SK-N-SH (cell line): ENCODE results near the gene ZNF331. TPM values are rescaled to one million over a fixed set of nuclear protein-coding genes. Genes with fewer than 3 reads are reported as not detected.

ENCODE experiments used
- CTCF ChIA-PET: fragments of 300-600, 350-600 bp; formaldehyde crosslinking; extraction: SDS; loops from one replicate; lab custom pipeline; 2021; lab: Yijun Ruan, JAX
- POLR2A ChIA-PET: fragments of 350-600 bp; sonication (Branson Sonifier 250); formaldehyde crosslinking; extraction: SDS; loops from one replicate; lab custom pipeline; 2020; ENCODE audit warnings: antibody characterized with exemption, inconsistent platforms; lab: Yijun Ruan, JAX
- DNase-seq: peaks from one replicate; pipeline ENCODE4 v3.0.0; 2012
- H2AFZ ChIP-seq: fragments of 200-600 bp; sonication (generic); 2 replicates; pipeline ENCODE4 v1.8.1; 2016; ENCODE audit warnings: antibody characterized with exemption, mild to moderate bottlenecking, low read depth
- H3F3A ChIP-seq: fragments of 200-600 bp; sonication (generic); replicated peaks from 2 replicates; pipeline ENCODE3; 2016; ENCODE audit warnings: antibody characterized with exemption, mild to moderate bottlenecking; ENCODE audit not compliant: insufficient read depth
- H3K27ac ChIP-seq, 2 experiments: fragments of 200-500 bp in 1 of 2; fragments of 200-600 bp in 1 of 2; sonication (Bioruptor generic) in 1 of 2; sonication (generic), shearing (Covaris generic) in 1 of 2; 2 replicates each; pipeline versions ENCODE4 v1.5.1 to v1.6.1; 2014 to 2016; ENCODE audit warnings: low read depth in 2 of 2, inconsistent platforms in 1 of 2, low read length in 1 of 2, mild to moderate bottlenecking in 1 of 2, mixed read lengths in 1 of 2
- H3K27me3 ChIP-seq: fragments of 200-600 bp; sonication (generic), shearing (Covaris generic); 2 replicates; pipeline ENCODE4 v1.6.1; 2016; ENCODE audit warnings: mixed run types; ENCODE audit not compliant: insufficient read depth
- H3K36me3 ChIP-seq, 2 experiments: fragments of 200-500 bp in 1 of 2; fragments of 200-600 bp in 1 of 2; sonication (Bioruptor generic) in 1 of 2; sonication (generic) in 1 of 2; replicated peaks in 1 of 2; 2 replicates each; pipeline versions ENCODE3 to v1.5.1; 2014 to 2016; ENCODE audit warnings: low read length in 1 of 2, mild to moderate bottlenecking in 1 of 2; ENCODE audit not compliant: insufficient read depth in 2 of 2, control insufficient read depth in 1 of 2
- H3K4me1 ChIP-seq, 2 experiments: fragments of 200-500 bp in 1 of 2; fragments of 200-600 bp in 1 of 2; sonication (Bioruptor generic) in 1 of 2; sonication (generic), shearing (Covaris generic) in 1 of 2; 2 replicates each; pipeline versions ENCODE4 v1.5.1 to v1.6.1; 2014 to 2016; ENCODE audit warnings: low read depth in 1 of 2, low read length in 1 of 2, mixed run types in 1 of 2; ENCODE audit not compliant: insufficient read depth in 2 of 2, control insufficient read depth in 1 of 2
- H3K4me2 ChIP-seq: fragments of 200-600 bp; sonication (generic), shearing (Covaris generic); 2 replicates; pipeline ENCODE4 v1.6.1; 2017; ENCODE audit warnings: mixed run types
- H3K4me3 ChIP-seq, 2 experiments: fragments of 200-500 bp in 1 of 2; fragments of 200-600 bp in 1 of 2; sonication (Bioruptor generic) in 1 of 2; sonication (generic), shearing (Covaris generic) in 1 of 2; 2 replicates each; pipeline versions ENCODE4 v1.5.1 to v1.8.1; 2014 to 2016; ENCODE audit warnings: low read depth in 2 of 2, inconsistent platforms in 1 of 2, low read length in 1 of 2, mild to moderate bottlenecking in 1 of 2, mixed read lengths in 1 of 2, moderate library complexity in 1 of 2
- H3K79me2 ChIP-seq: fragments of 200-600 bp; sonication (generic); 2 replicates; pipeline ENCODE4 v1.8.1; 2017; ENCODE audit warnings: mild to moderate bottlenecking; ENCODE audit not compliant: insufficient read depth
- H3K9ac ChIP-seq: fragments of 200-600 bp; sonication (generic); 2 replicates; pipeline ENCODE4 v1.6.1; 2017; ENCODE audit warnings: mixed run types
- H3K9me2 ChIP-seq: fragments of 200-600 bp; sonication (generic); 2 replicates; pipeline ENCODE4 v1.6.1; 2017; ENCODE audit warnings: mixed run types
- H3K9me3 ChIP-seq: fragments of 200-600 bp; sonication (generic); 2 replicates; pipeline ENCODE4 v1.6.1; 2017; ENCODE audit warnings: mixed run types, mild to moderate bottlenecking, moderate library complexity
- H4K20me1 ChIP-seq: fragments of 200-600 bp; sonication (generic); 2 replicates; pipeline ENCODE4 v1.6.1; 2017; ENCODE audit warnings: mild to moderate bottlenecking, mixed run types; ENCODE audit not compliant: insufficient read depth
- CHD2 ChIP-seq: fragments of 150-350 bp; IDR thresholded peaks from 2 replicates; pipeline ENCODE4 v1.6.1; 2018; ENCODE audit warnings: low read length; ENCODE audit not compliant: partially characterized antibody
- CTCF ChIP-seq: fragments of 200-600 bp; sonication (generic); IDR thresholded peaks from 2 replicates; pipeline ENCODE4 v1.6.1; 2017; ENCODE audit warnings: antibody characterized with exemption, mild to moderate bottlenecking, moderate library complexity
- ELF1 ChIP-seq: IDR thresholded peaks from 2 replicates; pipeline ENCODE4 v1.4.0; 2012
- EP300 ChIP-seq, 2 experiments: IDR thresholded peaks; 2 replicates each; pipeline versions ENCODE4 v1.4.0 to v1.6.1; 2012; ENCODE audit warnings: borderline replicate concordance in 1 of 2, low read depth in 1 of 2, low read length in 1 of 2
- EZH2phosphoT487 ChIP-seq: fragments of 200-600 bp; sonication (generic); IDR thresholded peaks from 2 replicates; pipeline ENCODE4 v1.6.1; 2017; ENCODE audit warnings: low read depth, mixed run types, mild to moderate bottlenecking, antibody characterized with exemption, moderate library complexity, borderline replicate concordance
- MAX ChIP-seq: IDR thresholded peaks from 2 replicates; pipeline ENCODE4 v1.4.0; 2012; ENCODE audit warnings: low read depth
- MEF2A ChIP-seq: IDR thresholded peaks from 2 replicates; pipeline ENCODE4 v1.4.0; 2012; ENCODE audit warnings: low read depth, borderline replicate concordance
- MXI1 ChIP-seq: IDR thresholded peaks from 2 replicates; pipeline ENCODE4 v1.6.1; 2012; ENCODE audit warnings: mild to moderate bottlenecking, low read depth, low read length, improper control_type of control experiment
- PBX3 ChIP-seq: IDR thresholded peaks from 2 replicates; pipeline ENCODE4; 2012
- RCOR1 ChIP-seq: fragments of 150-350 bp; IDR thresholded peaks from 2 replicates; pipeline ENCODE4 v1.6.1; 2017; ENCODE audit warnings: antibody characterized with exemption, low read length
- REST ChIP-seq: IDR thresholded peaks from 2 replicates; pipeline ENCODE4 v1.6.1; 2012; ENCODE audit warnings: mild to moderate bottlenecking, low read depth, low read length, moderate library complexity
- RXRA ChIP-seq: IDR thresholded peaks from 2 replicates; pipeline ENCODE4 v1.4.0; 2012; ENCODE audit warnings: low read depth, mild to moderate bottlenecking, borderline replicate concordance
- SIN3A ChIP-seq: IDR thresholded peaks from 2 replicates; pipeline ENCODE4 v1.6.1; 2012; ENCODE audit warnings: low read depth, mild to moderate bottlenecking, low read length, moderate library complexity, borderline replicate concordance
- SMC3 ChIP-seq: IDR thresholded peaks from 2 replicates; pipeline ENCODE4 v1.6.1; 2012; ENCODE audit warnings: low read depth, low read length, improper control_type of control experiment
- TAF1 ChIP-seq: IDR thresholded peaks from 2 replicates; pipeline ENCODE4 v1.6.1; 2012; ENCODE audit warnings: low read depth, mild to moderate bottlenecking, low read length, moderate library complexity, borderline replicate concordance
- TCF12 ChIP-seq: IDR thresholded peaks from 2 replicates; pipeline ENCODE4 v1.4.0; 2012
- TEAD4 ChIP-seq: IDR thresholded peaks from 2 replicates; pipeline ENCODE4 v1.4.0; 2012; ENCODE audit warnings: mild to moderate bottlenecking, borderline replicate concordance; ENCODE audit not compliant: insufficient read depth
- USF1 ChIP-seq: IDR thresholded peaks from 2 replicates; pipeline ENCODE4 v1.4.0; 2012; ENCODE audit warnings: low read depth, borderline replicate concordance
- ZBTB33 ChIP-seq: IDR thresholded peaks from 2 replicates; pipeline ENCODE4 v1.4.0; 2012; ENCODE audit warnings: low read depth, borderline replicate concordance
- WGBS: methylation state at CpG from one replicate; pipeline ENCODE4 v1.1.6; 2017; ENCODE audit warnings: low lambda C conversion rate; 5-methylcytosine and 5-hydroxymethylcytosine counted together
- polyA plus RNA-seq, 3 experiments: library from polyadenylated mRNA; depleted of rRNA; stranded (reverse); fragments of >200 nt; gene quantifications; 2 replicates each; pipeline ENCODE4 v1.2.3, GENCODE V29; 2012

ZNF331 gene
- polyA plus RNA-seq, 1 of the 3 experiments (the other 2 are of a cell fraction): 7.2 TPM

GRCh38 chr19:53555352-53555751 is 17.4 kb downstream of the ZNF331 start (continued):
- TF ChIP-seq REST (no peak), RXRA (no peak), MEF2A (no peak), RCOR1 (no peak), CTCF (no peak), CHD2 (no peak)

GRCh38 chr19:53571339-53571738 is 33.4 kb downstream of the ZNF331 start:
- ChIA-PET POLR2A (no interaction called here), CTCF (no interaction called here)
- no peak overlapping the region for H3K4me3 ChIP-seq
- no peak for DNase-seq
- no peaks in the 10 kb centered on the region for H3K79me2 ChIP-seq
- no peaks in the 10 kb centered on the region for H3K27me3 ChIP-seq
- H3K9me3 ChIP-seq: peaks cover 6% of the 10 kb centered on the region; the same call in 1 of the 2 replicates
- H3K4me1 ChIP-seq: no peaks in the 10 kb centered on the region
- no peak overlapping the region for H3K4me2 ChIP-seq
- 95% methylated on average over 12 of the region's 12 CpGs for WGBS
- no peak overlapping the region for H2AFZ ChIP-seq
- H4K20me1 ChIP-seq: no peaks in the 10 kb centered on the region
- no peak overlapping the region for H3K27ac ChIP-seq
- no peaks in the 10 kb centered on the region for H3F3A ChIP-seq
- H3K36me3 ChIP-seq: peaks cover 7 to 24% of the 10 kb centered on the region in 2 experiments
- no peak overlapping the region for H3K9ac ChIP-seq
- H3K9me2 ChIP-seq: no peaks in the 10 kb centered on the region
- no peak for TF ChIP-seq EZH2phosphoT487
- no peak for TF ChIP-seq SIN3A
- no peak for TF ChIP-seq MEF2A
- TF ChIP-seq TCF12: no peak
- no peak for TF ChIP-seq USF1
- TF ChIP-seq SMC3: no peak
- TF ChIP-seq MXI1: no peak
- no peak for TF ChIP-seq TAF1
- no peak for TF ChIP-seq PBX3
- TF ChIP-seq ZBTB33: no peak
- TF ChIP-seq CTCF: no peak
- TF ChIP-seq EP300 (IDR thresholded peaks at IDR 0.05; ENCODE audit: borderline replicate concordance in 1 of 2, low read depth in 1 of 2, low read length in 1 of 2): no peak
- TF ChIP-seq RXRA: no peak
- TF ChIP-seq MAX: no peak
- TF ChIP-seq ELF1: no peak
- no peak for TF ChIP-seq TEAD4
- no peak for TF ChIP-seq CHD2
